NCI-H146 treated with DMSO at 0.1 percent for 48 hours (cell line): ENCODE data around the gene CACNG1.
"Not testable (repeated sequence)": the region's sequence is repeated elsewhere in the genome, so short reads cannot be mapped to it uniquely, and the experiment has no call there.

Source experiments
- DNase-seq: peaks from one replicate; lab custom pipeline; 2025; ENCODE audit not compliant: unreplicated experiment; lab: John Stamatoyannopoulos, UW

CACNG1 gene

DNA sequence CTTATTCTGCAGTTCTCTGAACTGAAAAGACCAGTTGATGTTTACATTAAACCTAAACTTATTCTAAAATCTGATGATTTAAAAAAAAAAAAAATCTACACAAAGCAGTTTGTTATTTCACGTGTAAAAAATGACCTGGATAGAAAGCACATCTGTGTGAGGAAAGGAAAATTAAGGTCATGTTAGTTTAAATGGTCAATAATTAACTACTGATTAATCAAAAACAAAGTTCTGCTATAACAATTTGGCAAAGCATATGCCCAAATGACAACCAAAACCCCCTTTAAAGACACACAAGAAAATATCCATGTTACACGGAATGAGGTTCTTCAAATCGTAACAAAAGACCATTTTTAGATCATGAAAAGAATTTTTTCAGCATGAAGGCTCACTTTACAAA lies 30.4 kb downstream of the CACNG1 start:
- no peak for DNase-seq

- DNase-seq: no peak
Observed at GRCh38 chr17:67076290-67076689, 31.9 kb downstream of the CACNG1 start.

DNA sequence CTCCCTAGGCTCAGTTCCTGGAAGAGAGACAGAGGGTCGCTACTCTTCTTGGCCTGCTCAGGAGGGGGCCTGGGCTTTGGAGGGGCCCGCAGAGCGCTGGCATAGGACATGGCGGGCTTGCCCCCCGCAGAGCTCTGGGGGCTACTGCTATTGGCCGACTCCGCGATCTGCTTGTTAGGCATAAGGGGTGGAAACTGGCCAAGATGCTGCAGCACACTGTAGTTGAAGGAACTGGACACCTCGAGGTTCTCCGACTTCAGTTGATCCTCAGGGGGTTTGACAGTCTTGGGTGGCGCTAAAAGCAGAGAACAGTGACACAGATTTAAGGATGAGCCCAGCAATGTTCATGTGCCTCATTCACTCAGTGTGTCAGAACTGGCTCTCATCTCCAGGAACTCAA lies 33.9 kb downstream of the CACNG1 start:
- DNase-seq: no peak

DNA sequence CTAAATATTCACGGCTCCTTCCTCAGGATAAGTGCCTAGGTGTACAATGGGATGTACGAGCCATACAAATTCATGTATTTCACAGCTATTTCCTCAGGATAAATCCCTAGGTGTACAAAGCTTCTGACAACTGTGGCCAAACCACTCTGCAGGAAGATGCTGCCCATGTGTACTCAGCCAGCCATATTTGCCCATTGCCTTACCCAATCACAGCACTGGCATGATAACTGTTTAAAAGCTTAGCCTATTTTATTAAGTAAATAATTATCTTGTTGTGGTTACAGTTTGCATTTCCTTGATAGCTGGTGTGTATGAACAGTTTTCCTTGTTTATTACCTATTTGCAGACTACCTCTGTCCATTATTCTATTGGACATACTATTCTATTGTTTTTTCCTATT lies 35.1 kb downstream of the CACNG1 start:
- DNase-seq: no peak

DNA sequence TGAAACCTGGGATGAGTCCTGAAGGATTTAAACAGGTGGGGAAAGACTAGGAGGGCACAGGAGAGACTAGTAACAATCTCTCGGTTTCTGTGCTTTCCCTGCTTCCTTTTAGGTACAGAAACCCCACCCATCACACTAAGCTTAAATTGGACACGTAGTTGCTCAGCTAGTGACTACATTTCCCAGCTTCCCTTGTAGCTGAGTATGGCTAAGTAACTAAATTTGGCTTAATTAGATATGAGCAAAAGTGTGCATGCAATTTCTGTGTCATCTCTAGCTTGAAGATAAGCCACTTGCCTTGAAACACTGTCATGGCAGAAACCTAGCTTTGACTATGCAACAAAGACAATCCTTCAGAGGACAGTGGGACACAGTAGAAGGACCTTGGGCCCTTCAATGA lies 36.5 kb downstream of the CACNG1 start:
- DNase-seq: no peak

GRCh38 chr17:67082107-67082506 lies 37.8 kb downstream of the CACNG1 start:
- no peak for DNase-seq

DNA sequence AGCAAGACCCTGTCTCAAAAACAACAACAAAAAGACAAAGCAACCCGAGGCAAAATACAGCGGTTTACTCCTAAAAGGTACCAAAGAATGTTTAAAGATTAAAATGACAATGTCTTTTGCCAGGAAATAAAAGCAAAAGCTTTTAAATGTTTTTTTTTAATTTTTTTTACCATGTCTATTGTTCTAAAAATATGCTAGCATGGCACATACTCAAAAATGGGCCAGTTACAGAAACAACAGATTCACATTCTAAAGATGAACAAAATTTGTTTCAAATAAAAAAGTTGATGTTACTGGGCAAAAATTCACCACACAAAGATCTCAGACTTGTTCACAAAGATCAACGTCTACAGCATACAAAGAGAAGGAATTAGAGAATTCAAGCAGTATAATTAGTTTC lies 41.1 kb downstream of the CACNG1 start:
- DNase-seq: no peak

DNA sequence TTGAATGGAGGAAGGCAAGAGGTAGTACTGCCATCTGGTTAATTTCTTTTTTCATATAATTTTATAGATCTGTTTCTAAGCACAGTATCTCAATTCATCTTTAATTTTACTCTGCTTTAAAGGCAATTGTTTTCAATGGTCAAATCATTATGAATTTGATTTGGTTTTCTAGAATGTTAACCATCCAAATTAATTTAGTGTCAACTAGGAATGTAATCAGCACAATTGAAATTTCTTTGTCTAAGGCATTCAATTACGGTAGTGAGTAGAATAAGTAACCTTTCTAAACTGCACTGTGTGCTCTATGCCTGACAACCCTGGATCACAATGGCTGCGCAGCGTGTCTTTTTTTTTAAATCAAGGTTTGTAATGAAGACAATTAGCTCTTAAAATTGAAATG lies 44.3 kb downstream of the CACNG1 start:
- no peak for DNase-seq

DNA sequence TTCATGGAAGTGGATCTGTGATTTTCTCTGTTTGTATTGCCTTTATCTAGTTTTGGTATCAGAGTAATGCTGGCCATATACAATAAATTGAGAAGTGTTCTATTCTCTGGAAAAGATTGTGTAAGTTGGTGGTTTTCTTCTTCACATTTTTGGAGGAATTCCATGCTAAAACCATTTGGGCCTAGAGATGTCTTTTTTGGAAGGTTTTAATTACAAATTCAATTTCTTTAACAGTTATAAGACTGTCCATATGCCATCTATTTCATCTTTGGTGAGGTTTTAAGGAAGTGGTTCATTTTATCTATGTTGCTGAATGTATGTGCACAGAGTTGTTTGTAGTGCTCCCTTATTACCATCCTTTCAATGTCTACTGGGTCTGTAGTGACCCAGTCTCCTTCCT lies 46.0 kb downstream of the CACNG1 start:
- no peak for DNase-seq

DNA sequence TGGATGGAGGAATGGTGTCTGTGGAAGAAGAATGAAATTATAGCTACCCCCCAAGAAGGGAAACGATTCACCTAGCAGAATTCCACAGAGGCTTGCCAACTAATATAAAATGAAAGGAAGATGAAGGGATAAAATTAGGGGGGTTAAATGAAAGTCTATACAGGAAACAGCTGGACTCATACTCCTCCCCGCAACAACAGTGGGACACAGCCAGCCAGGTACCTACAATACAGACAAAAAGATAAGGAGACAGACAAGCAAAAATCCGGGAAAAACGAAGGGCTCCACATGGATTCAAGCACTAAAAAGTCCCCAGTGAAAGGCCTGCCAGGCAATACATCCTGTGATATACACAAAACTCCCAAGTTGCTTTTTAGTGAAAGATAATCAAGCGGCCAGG lies 47.9 kb downstream of the CACNG1 start:
- no peak for DNase-seq

DNA sequence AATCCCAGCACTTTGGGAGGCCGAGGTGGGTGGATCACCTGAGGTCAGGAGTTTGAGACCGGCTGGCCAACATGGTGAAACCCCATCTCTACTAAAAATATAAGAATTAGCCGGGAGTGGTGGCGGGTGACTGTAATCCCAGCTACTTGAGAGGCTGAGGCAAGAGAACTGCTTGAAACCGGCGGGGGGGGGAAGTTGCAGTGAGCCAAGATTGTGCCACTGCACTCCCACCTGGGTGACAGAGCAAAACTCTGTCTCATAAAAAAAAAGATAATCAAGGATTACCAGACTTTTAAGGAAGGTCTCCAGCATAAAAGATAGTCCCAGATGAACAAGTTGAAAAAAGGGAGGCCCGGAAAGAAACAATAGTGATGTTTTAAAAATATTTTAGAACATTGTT lies 48.4 kb downstream of the CACNG1 start:
- DNase-seq: not testable (repeated sequence)

DNA sequence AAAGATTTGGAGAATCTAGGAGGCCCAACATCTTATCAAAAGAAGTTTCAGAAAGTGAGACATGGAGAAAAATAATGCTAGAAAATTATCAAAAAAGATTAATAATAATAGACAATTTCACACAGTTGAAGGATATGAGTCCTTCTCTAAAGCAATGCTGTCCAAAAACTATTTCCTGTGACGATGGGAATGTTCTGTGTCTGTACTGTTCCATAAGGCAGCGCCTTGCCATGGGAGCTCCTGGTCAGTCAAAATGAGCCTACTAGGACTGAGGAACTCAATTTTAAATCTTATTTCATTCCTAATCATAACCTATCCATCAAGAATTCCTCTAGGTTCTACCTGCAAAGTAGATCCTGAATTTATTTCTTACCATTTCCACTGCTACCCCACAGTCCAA lies 49.0 kb downstream of the CACNG1 start:
- DNase-seq: no peak

DNA sequence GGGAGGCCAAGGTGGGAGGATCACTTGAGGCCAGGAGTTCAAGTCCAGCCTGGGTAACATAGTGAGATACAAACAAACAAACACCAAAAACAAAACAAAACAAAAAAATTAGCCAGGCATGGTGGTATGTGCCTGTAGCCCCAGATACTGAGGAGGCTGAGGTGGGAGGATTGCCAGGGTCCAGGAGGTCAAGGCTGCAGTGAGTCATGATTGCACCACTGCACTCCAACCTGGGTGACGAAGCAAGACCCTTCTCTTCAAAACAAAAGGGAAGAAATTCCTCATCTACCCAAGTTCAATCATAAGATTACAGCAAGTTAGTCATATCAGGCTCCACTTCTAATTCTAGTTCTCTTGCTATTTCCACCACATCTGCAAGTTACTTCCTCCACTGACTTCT lies 50.9 kb downstream of the CACNG1 start:
- DNase-seq: not testable (repeated sequence)

DNA sequence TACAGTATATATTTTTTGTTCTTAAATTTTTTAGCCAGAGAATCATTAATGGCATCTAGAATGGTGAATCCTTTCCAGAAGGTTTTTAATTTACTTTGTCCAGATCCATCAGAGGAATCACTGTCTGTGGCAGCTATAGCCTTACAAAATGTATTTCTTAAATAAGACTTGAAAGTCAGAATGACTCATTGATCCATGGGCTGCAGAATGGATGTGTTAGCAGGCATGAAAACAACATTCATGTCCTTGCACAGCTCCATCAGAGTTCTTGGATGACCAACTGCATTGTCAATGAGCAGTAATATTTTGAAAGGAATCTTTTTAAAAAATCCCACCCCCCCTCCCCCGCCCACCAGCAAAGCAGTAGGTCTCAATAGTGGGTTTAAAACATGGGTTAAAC lies 51.4 kb downstream of the CACNG1 start:
- no peak for DNase-seq

- DNase-seq: no peak
Observed at GRCh38 chr17:67096609-67097008, 52.3 kb downstream of the CACNG1 start.

- no peak for DNase-seq
Observed at GRCh38 chr17:67098006-67098405, 53.7 kb downstream of the CACNG1 start.

DNA sequence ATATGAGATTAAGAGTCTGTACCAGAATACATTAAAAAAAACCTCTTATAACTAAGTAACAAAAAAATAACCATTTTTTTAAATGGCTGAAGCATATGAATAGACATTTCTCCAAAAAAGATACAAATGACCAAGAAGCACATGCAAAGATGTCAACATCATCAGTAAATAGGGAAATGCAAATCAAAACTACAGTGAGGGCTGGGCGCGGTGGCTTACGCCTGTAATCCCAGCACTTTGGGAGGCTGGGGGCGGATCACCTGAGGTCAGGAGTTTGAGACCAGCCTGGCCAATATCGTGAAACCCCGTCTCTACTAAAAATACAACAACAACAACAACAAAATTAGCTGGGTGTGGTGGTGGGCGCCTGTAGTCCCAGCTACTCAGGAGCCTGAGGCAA lies 60.3 kb downstream of the CACNG1 start:
- DNase-seq: not testable (repeated sequence)

DNA sequence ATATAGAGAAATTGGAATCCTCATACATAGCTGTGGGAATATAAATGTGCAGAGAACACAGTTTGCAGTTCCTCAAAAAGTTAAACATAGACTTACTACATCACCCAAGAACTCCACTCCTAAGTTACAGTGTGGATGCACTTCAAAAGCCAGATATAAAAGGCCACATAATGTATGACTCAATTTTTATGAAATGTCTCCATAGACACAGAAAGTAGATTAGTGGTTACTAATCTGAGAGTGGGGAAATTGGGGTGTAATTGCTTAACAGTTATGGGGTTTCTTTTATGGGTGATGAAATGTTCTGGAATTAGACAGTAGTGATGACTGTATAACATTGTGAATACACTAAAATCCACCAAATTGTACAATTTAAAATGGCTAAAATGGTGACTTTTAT lies 60.9 kb downstream of the CACNG1 start:
- DNase-seq: no peak
